ENCODE measurements around the gene VSNL1. TPM values are rescaled to one million over a fixed set of nuclear protein-coding genes. Genes with fewer than 3 reads are reported as not detected.

VSNL1 gene
- total RNA-seq, result 15.8 TPM
- long read RNA-seq, transcript VSNL1-201 (4 exons, 1,892 nt), result major isoform, 27 of 31 reads
- long read RNA-seq, partial matches to known transcripts, result 1 of 31 reads
- long read RNA-seq, other reads (novel, unspliced or antisense), result 3 of 31 reads

DNA sequence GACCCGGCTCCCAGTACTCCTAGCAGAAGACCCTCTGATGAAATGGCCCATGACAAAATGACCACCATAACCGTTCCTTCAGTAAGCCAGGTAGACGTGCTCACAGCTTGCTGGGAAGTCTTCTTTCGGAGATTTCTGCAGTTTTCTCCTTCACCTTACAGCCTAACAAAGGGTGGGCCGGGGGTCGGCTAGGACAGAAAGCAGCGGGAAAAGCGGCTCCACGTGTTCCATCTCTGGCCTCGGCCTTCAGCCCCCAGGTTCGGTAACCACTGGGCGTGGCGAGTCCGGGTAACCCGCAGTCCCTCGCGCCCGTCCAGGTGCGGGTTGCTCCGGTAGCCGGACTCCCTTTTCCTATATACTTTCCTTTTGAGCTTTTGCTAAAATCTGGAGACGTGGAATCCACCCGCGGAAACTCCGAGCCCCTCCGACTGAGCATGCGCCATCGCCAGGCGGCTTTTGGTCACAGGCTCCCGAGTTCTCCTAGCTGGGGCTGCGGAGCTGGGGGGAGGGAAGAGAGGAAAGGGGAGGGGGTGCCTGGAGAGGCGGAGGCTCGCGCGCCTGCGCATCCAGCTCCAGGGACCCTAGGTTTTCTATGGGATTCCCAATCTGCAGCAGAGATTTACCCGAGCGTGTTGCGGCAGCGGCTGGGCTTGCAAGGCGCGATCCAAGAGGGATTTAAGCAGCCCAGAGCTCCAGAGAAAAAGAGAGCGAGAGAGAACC lies at the start of gene VSNL1:
Gene VSNL1 (plus strand): TSS at position 604 of the 720 bp plus-strand sequence. CDS start 51,379 bp downstream, outside the sequence.
- intact Hi-C loops (cut with micrococcal nuclease), result no loop called here
- TF ChIP-seq, protein P1, sequence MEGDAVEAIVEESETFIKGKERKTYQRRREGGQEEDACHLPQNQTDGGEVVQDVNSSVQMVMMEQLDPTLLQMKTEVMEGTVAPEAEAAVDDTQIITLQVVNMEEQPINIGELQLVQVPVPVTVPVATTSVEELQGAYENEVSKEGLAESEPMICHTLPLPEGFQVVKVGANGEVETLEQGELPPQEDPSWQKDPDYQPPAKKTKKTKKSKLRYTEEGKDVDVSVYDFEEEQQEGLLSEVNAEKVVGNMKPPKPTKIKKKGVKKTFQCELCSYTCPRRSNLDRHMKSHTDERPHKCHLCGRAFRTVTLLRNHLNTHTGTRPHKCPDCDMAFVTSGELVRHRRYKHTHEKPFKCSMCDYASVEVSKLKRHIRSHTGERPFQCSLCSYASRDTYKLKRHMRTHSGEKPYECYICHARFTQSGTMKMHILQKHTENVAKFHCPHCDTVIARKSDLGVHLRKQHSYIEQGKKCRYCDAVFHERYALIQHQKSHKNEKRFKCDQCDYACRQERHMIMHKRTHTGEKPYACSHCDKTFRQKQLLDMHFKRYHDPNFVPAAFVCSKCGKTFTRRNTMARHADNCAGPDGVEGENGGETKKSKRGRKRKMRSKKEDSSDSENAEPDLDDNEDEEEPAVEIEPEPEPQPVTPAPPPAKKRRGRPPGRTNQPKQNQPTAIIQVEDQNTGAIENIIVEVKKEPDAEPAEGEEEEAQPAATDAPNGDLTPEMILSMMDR (IDR thresholded peaks at IDR 0.05; ENCODE audit: borderline replicate concordance), result no peak
- H3K27me3 ChIP-seq (ENCODE audit: low read depth), result peaks cover 72% of the 10 kb centered on the region
- no peaks in the 10 kb centered on the region for H3K9me3 ChIP-seq (replicated peaks)
- H3K36me3 ChIP-seq, result no peaks in the 10 kb centered on the region
- peak; percentile 73 for DNase-seq
- peaks cover 36% of the 10 kb centered on the region for H3K4me1 ChIP-seq
- H3K4me3 ChIP-seq, result peak within 1 kb of the TSS; percentile 72
- H3K27ac ChIP-seq (replicated peaks), result peak within 1 kb of the TSS; percentile 91

DNA sequence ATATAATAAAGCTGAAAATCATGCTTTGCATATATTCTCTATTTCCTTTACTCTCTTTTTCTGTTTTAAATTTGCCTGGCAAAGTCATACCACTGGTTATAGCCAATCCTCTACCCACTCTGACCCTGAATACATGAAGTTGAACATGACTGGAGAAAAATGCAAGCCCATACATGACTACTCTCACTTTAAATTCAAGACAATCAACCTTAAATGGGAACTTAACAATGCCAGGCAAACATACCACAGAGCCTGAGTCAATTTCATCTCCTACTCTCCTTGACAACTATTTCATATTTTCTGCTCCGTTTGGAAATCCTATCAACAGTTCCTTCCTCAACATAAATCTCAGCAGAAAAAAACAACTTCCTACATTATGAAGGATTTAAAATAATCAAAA lies 44.9 kb upstream of the VSNL1 start:
- TF ChIP-seq, protein P1 (IDR thresholded peaks at IDR 0.05; ENCODE audit: borderline replicate concordance), result no peak
- DNase-seq, result no peak
- no peak overlapping the region for H3K4me3 ChIP-seq
- no peaks in the 10 kb centered on the region for H3K9me3 ChIP-seq (replicated peaks)
- H3K27me3 ChIP-seq (ENCODE audit: low read depth), result no peaks in the 10 kb centered on the region
- intact Hi-C loops (cut with micrococcal nuclease), result no loop called here
- H3K36me3 ChIP-seq, result no peaks in the 10 kb centered on the region
- no peak overlapping the region for H3K27ac ChIP-seq (replicated peaks)
- no peaks in the 10 kb centered on the region for H3K4me1 ChIP-seq

DNA sequence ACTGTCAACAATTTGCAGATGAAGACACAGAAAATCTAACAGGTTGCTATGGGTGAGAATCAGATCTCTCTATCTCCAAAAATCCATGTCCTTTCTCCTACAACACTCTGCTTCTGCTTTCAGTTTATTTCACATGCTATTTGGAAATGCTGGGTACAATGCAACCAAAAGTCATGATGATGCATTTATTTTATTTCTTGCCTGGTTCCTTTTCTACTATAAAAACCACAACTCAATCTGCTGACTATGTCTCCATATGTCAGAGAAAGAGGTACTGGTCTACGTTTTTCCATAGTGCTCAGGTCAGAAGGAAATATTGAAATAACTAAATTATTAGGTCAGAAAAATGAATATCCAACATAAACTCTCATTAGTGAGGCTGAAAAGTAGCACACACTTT lies 42.8 kb upstream of the VSNL1 start:
- Histone ChIP-seq H3K9me3 (replicated peaks) (no peaks in the 10 kb centered on the region), H3K4me1 (no peaks in the 10 kb centered on the region), H3K27ac (replicated peaks) (no peak overlapping the region), H3K27me3 (ENCODE audit: low read depth) (no peaks in the 10 kb centered on the region), H3K4me3 (no peak overlapping the region), H3K36me3 (no peaks in the 10 kb centered on the region)
- intact Hi-C loops (cut with micrococcal nuclease), result no loop called here
- DNase-seq, result no peak
- TF ChIP-seq, protein P1 (IDR thresholded peaks at IDR 0.05; ENCODE audit: borderline replicate concordance), result no peak

DNA sequence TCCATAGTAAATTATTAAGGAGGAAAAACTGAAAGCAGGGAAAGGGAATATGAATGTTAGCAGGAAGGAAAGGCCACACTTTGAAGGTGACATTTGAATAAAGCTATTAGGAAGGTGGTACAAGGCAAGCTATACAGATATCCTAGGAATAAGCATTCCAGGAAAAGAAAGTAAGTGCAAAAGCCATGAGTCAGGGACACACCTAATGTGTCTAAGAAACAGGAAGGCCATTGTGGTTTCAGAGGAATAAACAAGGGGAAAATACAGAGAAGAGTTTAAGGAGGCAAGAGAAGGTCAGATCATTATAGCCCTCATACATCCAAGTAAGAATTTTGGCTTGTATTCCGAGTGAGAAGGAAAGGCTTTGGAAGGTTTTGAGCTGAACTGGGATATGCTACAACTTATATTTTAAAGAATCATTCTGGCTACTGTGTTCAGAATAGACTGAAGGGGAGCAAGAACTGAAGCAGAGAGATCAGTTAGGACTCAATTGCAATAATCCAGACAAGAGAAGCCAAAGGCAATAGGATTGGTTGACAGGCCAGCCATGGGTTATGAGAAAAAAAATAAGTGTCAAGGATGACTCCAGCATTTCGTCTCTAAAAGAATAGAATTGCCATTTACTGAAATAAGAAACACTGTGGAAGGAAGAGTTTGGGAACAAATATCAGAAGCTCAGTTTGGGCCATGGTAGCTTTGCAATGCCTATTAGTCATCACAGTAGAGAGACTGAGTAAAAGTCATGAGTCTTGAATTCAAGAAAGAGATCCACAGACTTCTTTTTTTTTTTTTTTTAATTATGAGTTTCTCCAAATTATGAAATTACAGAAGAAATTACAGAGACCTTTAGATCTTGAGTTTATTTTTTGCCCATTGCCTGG lies 33.5 kb upstream of the VSNL1 start:
- Histone ChIP-seq H3K27ac (replicated peaks) (no peak overlapping the region), H3K9me3 (replicated peaks) (no peaks in the 10 kb centered on the region), H3K36me3 (no peaks in the 10 kb centered on the region), H3K4me3 (no peak overlapping the region), H3K4me1 (no peaks in the 10 kb centered on the region), H3K27me3 (ENCODE audit: low read depth) (no peaks in the 10 kb centered on the region)
- DNase-seq, result no peak
- TF ChIP-seq, protein P1 (IDR thresholded peaks at IDR 0.05; ENCODE audit: borderline replicate concordance), result no peak
- intact Hi-C loops (cut with micrococcal nuclease), result no loop called here

DNA sequence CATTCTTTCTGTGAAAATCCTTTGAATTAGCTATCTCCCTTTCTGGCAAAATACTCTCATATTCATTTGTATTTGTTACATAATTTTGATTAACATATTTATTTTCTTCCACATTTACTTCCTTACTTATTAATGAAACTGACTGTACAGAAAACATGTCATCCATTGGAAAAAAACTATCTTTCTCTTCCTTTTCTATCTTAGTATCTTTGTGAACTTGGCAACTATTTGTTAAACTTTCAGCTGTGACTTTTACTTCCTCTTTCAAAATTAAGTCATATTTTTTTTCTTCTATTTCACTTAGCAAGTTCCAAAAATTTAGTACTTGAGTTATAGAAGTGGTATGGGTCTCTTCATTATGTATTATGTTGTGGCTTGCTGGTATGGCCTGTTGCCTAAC lies 24.8 kb upstream of the VSNL1 start:
- no peak overlapping the region for H3K4me3 ChIP-seq
- TF ChIP-seq, protein P1 (IDR thresholded peaks at IDR 0.05; ENCODE audit: borderline replicate concordance), result no peak
- H3K4me1 ChIP-seq, result peaks cover 8% of the 10 kb centered on the region
- H3K36me3 ChIP-seq, result no peaks in the 10 kb centered on the region
- H3K27me3 ChIP-seq (ENCODE audit: low read depth), result peaks cover 10% of the 10 kb centered on the region
- H3K27ac ChIP-seq (replicated peaks), result no peak overlapping the region
- intact Hi-C loops (cut with micrococcal nuclease), result no loop called here
- DNase-seq, result no peak
- H3K9me3 ChIP-seq (replicated peaks), result no peaks in the 10 kb centered on the region
